GM18867 (cell line): ENCODE data around the gene CALCOCO2.

Source experiments
- ATAC-seq: cut with Tn5 transposase; IDR thresholded peaks from one replicate; pipeline ENCODE4 v1.9.1; 2021; ENCODE audit warnings: mild to moderate bottlenecking, moderate library complexity; ENCODE audit not compliant: unreplicated experiment

CALCOCO2 gene

GRCh38 chr17:48912476-48912875 lies 81.6 kb downstream of the CALCOCO2 start:
- ATAC-seq = no peak
